AML-193 (cell line): Measurements from ENCODE around the gene TSPAN9.

ENCODE experiments used
- DNase-seq, 2 experiments: peaks; one replicate each; lab custom pipeline; 2025; lab: John Stamatoyannopoulos, UW

The TSPAN9 gene

DNA sequence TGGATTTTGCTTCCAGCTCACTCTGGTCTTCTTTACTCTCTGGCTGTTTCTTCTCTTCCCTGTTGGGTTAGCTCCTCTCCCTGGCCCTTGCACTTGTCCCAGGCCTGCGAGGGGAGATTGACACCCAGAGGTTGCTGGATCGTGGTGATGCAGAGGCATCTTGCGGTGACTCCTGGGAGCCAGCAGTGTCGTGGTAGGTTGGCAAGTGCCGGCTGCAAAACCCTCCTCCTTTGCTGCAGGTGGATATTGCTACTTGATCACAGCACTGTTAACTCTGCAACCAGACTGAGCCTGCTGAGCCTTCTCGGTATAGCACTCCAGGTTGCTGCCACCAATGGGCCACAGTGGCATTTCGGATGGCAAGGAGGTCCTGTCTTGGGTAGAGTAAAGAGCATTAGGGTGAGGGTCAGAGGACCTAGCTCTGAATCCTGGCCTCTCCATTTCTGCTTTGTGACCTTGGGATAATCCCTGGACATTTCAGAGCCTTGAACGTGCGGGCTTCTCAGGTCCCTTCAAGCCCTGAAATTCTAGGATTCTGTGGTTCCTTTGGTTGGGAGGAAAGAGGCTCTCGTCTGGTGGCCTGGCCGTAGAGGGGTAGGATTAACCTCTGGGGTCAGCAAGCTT is 87.4 kb downstream of the TSPAN9 start:
- no peak for DNase-seq

DNA sequence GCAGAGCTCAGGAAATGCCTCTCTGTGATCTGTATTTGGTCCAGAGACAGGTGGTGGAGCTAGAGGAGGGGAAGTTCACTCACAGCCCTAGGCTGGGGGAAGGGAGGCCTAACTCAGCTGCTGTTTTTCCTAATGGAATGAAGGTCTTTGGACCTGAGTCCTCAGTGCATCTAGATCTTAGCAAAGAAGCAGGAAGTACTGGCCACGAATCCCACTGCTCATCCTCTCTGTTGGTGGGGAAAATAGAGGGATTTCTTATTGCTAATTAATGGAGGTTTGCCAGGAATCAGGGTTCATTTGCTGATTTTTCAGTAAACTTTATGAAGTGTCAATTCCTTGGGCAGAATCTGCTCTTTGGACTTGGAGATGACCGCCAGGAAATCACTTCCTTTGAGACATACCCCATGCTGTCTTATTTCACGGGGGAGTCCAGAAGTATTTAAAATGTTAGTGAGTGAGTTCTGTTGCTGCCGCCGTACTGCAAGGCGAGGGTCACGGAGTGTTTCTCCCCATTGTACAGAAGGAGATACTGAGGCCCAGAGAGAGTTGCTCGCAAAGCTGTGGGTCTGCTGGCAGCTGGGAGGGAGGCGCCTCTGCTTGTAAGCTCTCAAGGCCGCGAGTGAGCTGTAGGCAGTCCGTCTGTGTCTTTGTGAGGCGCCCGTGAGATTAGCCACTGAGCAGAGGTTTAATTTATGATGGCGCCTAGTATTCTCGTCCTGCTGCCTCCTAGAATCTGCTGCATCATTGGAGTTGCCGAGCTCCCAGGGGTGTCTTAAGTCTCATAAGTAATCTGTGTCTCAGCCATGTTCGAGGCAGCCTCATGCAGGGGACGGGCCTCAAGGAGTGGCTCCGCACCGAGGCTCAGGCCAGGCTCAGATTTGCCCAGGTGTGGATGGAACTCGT is 88.2 kb downstream of the TSPAN9 start:
- no peak for DNase-seq

DNA sequence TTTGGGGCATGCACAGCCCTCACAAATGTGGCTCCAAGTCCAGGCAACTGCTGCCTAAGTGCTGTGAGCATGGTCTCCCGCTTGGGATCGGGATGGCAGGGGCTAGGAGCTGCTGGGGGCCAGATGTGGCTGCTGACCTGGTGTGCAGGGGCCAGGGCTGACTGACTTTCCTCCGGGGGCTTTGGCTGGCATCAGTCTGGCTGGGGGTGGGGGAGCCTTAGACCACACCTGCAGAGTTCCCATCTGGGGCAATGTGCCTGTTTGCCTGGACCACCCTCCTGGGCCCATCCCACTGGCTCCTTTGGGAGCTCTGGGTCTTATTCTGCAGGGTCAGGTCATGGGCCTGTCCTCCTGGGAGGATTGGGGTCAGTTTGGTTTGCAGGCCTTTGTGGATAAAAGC is 90.5 kb downstream of the TSPAN9 start:
- DNase-seq, result no peak

DNA sequence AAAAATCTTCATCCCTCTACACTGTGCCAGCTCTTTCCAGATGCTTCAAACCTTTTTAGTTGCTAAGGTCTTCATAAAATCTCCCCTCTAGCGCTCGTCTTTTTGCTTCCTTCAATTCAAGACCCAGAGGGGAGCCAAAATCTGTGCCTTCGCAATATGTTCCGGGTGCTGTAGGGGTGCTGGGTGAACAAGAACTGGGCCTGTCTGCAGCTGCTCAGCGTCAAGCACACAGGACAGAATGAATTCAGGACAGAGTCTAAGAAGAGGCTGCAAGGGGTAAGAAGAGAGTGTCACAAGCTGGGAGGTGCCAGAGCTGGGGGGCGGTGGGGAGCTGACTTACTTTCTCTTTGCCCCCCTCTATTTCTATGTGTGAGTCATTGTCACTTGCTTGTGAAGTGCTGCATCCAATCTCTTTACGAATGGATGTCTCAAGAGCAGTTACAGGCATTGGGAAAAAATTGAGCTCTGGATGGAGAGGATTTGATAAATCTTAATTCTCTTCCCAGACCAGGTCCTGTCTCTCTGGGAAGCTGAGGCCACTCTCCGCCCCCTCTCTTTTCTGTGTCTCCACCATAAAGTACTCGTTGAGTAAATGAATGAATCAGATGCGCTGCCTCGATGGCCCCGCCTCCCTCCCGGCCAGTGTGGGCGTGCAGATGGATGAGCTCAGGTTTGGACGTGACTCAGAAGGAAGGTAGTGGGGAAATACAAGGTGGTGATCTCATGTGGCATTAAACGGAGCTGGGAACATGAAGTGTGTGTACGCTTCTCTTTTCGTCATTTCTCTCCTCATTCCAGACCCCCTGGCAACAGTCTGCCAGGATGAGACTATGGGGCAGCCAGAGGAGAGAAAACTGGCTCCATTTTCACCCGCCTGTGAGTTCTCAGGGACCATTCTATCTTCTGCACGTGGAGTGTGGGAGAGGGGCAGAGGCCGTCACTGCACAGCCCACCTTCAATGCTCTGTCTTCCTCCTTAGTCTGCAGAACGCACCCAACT is 91.3 kb downstream of the TSPAN9 start:
- DNase-seq, result no peak

DNA sequence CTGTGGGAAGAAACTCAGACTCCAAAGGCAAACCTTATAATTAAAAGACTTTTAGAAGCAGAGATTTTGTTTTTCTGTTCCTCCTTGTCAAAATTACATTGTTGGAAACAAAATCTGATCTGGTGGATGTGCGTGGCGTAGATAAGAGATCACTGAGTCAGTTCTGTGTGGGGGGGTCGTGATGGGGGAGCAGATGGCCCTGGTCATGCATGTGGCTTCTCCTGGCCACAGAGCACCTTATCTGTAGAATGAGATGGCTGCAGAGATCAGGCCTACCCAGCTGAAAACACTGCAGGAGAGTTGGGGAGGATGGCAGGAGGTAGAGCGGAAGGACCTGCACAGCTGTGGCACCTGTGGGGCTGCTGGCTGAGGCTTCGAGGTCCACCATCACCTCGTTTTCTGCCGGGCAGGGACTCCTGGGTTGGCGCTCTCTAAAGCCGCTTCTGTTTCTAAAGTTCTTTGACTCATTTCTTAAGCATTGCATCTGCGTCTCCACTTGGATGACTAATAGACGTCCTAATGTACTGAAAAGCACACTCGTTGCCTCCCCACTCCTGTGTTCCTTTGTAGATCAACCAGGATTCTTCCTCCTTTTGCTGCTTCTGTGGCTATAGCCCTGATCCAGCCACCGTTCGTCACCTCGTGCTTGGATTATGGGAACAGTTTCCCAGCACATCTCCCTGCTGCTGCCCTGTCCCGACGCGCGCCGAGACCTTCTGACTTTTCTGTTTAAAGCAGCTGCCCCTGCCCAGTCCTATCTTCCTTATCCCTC is 93.4 kb downstream of the TSPAN9 start:
- no peak for DNase-seq

DNA sequence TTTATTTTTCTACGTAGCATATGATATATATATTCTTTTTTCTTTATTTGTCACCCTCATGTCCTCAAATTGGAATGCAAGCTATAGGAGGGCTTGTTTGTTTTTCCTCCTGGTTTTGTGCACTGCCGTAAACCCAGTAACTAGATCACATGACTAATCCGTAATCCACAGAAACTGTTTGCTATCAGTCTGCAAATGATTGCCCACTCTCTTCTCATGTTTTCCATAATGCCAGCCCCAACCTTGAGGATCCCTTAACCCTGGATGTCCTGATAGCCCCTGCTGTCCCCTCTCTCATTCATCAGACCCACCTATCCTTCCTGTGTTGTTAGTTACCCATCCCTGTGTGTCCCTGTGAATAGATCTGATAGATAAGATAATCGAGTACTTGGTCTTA is 94.0 kb downstream of the TSPAN9 start:
- DNase-seq, result no peak

DNA sequence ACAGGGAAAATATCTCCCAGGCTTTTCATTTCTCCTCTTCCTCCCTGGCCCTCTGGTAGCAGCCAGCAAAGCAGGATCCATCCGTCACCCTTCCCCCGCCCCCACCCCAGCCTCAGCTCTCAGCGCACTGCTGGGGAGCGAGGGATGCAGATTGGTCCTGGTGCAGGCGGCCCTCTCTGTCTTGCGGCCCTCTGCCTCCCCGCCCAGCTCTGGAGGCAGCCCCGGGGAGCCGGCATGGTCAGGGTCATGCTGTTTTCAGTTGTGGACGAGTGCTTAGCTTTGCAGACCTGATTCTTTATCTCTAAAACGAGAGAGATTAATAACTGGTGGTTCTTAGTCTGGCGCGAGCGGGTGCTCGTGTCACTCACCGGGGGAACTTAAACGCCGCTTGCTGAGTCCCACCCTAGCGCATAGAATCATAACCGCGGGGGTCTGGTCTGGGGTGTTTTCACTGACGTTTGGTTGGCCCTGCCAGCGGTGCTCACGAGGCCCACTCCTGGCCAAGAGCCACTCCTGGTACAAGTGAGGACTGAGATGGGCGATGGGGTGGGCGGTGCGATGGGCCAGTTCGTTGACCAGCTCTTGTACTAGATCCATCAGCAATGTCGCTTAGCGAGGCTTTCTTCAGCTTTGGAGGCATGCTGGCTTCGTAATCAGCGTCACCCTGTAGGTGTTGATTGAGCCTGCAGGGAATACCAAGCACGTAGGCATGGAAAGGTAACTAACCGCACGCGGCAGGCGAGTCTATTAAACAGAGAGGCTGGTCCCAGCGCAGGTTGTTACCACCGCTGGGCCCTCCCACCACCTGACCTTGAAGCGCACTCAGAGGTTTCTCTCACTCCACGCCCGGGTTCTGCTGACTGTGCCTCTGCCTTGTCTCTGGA is 95.2 kb downstream of the TSPAN9 start:
- no peak for DNase-seq

DNA sequence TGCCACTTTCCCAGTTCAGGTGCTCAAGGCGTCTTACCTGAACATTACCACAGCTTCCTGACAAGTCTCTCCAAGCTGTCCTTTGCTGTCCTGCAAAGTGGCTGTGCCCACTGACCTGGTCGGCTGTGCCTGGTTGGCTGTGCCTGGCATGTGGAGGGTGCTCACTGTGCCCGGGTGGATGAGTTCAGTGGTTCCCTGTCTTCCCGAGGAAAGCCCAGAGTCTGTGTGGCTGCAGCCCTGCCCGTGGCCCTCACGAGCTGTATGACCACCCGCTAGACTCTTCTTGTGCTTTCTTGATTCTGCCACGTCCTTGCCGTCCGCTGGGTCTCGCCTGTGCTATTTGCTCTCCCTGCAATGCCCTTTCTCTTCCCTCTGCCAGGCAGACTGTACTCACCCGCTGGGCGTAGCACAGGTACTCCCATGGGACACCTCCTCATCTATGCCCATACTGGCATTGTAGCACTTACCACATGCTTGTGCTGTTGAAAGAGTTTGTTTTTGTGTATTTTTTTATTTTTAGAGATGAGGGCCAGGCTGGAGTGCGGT is 95.9 kb downstream of the TSPAN9 start:
- no peak for DNase-seq

DNA sequence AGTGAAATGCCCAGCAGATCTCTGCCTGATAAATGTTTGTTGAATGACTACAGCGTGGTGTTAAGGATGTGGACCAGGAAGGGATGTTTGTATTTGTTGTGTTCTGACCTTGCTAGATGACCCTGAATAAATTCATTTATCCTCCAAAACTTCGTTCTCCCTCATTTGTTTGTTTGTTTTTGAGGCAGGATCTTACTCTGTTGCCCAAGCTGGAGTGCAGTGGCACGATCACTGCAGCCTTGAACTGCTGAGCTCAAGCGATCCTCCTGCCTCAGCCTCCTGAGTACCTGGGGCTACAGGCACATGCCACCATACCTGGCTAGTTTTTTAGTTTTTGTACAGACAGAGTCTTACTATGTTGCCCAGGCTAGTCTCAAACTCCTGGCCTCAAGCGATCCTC is 96.7 kb downstream of the TSPAN9 start:
- DNase-seq, result no peak

DNA sequence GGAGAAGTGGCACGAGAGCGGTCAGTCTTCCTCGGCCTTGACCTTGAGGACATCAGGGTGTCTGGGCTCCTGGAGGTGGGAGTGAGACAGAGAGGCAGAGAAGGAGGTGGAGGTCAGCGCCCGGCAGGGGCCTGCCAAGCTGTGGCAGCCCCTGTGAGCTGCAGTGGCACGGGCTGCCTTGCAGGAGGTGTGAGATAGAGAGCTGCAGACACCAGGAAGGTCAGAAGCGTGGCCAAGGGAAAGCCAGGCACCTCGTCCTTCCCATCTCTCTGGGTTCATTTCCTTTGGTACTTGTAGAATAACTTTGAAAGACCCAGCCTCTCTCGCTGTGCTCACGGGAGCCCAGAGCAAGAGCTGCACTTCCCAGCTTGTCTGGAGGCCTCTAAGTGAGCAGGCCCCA is 98.1 kb downstream of the TSPAN9 start:
- DNase-seq, result no peak

DNA sequence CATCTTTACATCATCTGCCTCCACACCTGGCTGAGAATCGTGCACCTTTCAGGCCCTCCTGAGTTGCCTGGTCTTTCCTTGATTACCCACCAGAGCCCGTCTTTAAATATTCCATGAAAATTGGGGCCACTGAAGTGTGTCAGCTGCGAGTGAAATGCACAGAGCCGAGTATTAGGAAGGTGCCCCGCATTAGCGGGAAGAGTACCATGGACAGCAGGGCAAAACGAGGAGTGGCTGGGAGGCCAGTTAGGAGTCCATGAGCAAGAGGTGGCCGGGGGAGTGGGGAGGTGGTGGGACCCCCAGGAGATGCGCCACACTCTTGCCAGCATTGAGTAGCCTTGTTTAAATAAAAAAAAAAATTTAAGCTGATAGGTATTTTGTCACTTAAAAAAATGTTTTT is 99.6 kb downstream of the TSPAN9 start:
- no peak for DNase-seq

DNA sequence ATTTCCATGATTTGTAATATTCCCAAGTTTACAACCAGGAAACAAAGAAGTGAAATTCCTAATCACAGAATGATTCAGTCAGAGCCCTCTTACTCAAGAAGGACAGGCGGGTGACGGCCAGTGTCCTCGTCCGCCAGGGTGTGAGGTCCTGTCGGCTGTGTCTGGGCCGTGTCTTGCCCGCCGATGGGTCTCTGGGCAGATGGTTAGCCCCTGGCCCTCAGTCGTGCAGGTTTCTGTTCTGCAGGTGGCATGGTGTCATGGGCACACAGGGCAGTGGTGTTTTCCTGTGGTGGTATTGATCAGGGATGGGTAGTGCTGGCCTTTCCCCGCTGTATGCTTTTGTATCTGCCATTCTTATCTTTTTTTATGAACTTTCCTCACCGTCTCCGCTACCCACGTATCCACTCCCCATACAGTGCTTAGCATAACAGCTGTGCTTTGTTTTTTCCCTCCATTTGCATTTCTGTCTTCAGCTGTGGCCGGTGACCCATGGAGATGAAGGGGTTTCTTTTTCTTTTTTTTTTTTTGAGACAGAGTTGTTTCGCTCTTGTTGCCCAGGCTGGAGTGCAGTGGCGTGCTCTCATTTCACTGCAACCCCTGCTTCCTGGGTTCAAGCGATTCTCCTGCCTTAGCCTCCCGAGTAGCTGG is 100.7 kb downstream of the TSPAN9 start:
- DNase-seq, result no peak

DNA sequence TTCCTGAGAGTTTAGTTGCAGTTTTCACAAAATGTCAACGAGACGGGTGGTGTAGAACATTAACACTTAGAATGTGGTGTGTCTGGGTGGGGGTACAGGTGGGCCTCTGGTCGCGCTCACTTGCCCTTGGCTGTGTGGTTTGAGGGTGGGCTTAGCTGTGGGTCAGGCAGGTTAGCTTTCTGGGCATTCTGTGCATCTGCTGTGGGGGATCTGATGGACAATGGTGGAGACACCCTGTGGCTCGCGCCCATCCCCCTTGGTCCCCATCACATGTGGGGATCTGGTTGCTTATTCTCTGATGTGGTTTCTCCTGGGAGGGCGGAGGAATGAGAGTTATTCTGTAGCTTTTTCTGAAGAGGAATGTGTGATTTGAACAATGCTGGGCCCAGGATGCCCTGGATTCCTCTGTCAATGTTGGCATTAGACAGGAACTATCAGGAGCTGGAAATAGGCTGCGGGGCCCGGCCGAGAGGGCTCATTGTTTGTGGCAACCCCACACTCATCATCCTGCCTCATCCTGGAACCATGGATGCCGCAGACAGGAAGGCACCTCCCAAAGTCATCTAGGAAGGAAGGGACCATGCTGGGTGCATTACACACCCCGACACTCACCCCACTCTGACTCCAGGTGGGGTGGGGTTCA is 101.6 kb downstream of the TSPAN9 start:
- DNase-seq, result no peak

DNA sequence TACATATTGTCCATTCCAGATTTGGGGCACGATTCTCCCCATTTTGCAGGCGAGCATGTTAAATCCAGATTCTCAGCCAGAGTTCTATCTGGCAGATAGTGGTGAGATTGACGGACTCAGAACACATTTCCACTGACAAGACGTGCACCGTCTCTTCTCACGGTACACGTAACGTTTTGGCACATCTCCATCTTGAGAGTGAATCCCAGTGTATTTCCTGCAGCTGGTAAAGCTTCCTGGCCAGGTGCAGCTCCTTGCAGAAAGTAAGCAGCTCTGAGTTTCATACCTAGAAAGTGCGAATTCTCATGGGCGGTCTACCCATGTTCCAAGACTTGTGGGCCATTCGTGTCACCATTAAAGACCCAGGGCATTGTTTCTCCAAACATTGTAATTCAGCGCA is 102.6 kb downstream of the TSPAN9 start:
- no peak for DNase-seq

DNA sequence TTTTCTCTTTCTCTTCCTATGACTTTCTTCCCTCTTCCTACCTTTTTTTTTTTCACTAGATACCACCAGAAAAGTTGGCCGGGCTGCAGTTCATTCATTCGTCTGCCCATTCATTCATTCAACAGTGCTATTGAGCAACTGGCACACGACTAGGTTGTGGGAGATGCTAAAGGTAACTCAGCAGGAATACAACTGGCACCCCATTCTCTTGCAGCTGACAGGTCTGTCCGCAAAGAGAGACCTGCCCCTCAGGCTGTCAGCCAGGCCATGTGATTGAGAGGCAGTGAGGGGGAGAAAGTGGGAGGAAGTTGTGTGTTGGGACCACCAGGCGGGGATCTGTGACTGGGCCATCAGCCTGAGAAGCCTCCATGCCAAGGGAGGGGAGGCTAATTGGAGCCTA is 105.2 kb downstream of the TSPAN9 start:
- DNase-seq, result no peak

DNA sequence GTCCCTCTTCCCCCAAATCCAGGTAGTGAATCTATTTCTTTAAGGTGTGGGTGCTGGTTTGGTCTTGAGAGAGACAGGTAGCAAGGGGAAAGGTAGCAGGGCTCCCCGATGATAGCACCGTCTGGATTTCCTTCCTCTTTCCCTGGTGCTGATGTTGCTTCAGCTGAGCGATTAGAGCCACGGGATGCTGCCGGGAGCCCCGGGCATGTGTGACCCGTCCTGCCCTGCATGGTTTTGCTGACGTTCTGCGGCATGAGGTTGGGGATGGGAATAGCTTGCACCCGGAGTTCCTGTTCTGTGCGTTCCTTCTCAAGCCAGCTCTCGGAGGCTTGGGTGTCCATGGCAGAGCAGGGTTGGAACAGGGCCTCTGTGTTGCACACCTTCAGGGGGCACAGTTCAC is 107.3 kb downstream of the TSPAN9 start:
- no peak for DNase-seq

DNA sequence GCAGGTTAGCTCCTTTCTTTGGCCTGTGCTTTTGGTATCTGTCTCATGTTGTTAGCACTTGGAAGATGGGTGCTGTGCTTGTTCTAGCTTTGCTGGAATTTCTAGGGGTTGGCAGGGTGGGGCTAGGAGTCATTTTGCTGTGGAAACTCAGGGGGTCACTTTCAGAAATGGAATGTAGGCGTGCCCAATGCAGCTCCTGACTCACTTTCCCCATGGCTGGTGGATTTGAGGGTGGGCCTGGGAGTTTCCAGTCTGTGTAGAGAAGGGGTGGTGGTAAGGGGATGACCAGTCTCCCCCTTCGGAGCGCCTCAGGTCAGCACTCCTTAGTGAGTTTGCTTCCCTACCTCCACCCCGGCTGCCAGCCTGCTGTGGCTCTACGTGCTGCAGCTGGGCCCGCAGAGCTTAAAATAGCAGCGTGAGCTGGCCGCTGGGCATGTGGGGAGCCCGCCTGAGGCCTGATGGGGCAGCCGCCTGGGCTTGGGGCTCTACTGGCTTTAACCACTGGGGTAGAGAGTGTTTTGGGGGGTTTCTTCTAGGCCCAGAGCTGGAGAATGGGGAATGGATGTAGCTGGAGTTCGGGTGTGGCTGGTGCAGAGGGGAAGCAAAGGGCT is 108.2 kb downstream of the TSPAN9 start:
- no peak for DNase-seq

DNA sequence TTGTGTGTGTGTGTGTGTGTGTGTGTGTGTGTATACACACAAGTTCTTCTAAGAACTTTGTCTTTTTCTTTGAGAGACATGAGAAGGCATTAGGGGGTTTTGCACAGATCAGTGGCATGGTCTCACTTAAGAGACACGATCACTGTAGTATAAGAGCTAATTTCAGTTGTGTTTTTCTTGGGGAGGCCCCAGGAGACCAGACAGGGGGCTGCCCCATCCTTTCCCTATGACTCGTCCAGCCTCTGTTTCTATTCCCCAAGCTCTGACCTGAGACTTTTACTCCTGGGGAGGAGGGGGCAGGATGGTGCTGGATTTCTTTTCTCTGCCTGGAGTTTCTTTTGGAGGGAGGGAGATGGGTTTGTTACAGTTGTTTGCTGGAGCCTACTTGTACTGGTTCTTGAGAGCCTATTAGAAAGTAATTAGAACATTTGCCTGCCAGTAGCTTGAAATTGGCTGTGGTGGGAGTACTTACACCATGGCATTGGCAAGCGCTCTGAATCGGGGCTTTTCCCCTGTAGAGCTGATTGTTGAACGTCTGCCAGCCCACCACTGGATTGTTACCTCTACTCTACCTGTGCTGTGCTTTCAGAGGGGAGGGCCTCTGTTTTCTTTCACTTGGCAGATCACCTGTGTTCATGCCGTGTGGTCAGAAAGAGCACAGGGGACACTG is 109.5 kb downstream of the TSPAN9 start:
- DNase-seq, result no peak
